HG03139 (cell line): ENCODE results near the gene LRFN4.
A peak's percentile ranks its signal among the peaks of the same experiment; 100 is the strongest.
"Not testable (repeated sequence)": the region's sequence is repeated elsewhere in the genome, so short reads cannot be mapped to it uniquely, and the experiment has no call there.

Experiments used
- ATAC-seq: cut with Tn5 transposase; IDR thresholded peaks from one replicate; pipeline ENCODE4 v1.9.1; 2021; ENCODE audit not compliant: unreplicated experiment

The LRFN4 gene

GRCh38 chr11:66856496-66857233 lies at the start of gene LRFN4:
TSS of gene LRFN4 (plus strand) at chr11:66857064. CDS start at chr11:66857745, 681 bp downstream.
- peak; percentile 13 for ATAC-seq

- ATAC-seq: no peak
Observed at GRCh38 chr11:66809592-66809991, 47.3 kb upstream of the LRFN4 start.

- no peak for ATAC-seq
Observed at GRCh38 chr11:66810576-66811185, 46.2 kb upstream of the LRFN4 start.

GRCh38 chr11:66814678-66815077 lies 42.2 kb upstream of the LRFN4 start:
- no peak for ATAC-seq

- no peak for ATAC-seq
Observed at GRCh38 chr11:66815646-66816045, 41.2 kb upstream of the LRFN4 start.

- ATAC-seq: no peak
Observed at GRCh38 chr11:66818231-66818955, 38.5 kb upstream of the LRFN4 start.

GRCh38 chr11:66820381-66820780 lies 36.5 kb upstream of the LRFN4 start:
- no peak for ATAC-seq

- no peak for ATAC-seq
Observed at GRCh38 chr11:66820901-66821300, 36.0 kb upstream of the LRFN4 start.

GRCh38 chr11:66823700-66824099 lies 33.2 kb upstream of the LRFN4 start:
- no peak for ATAC-seq

GRCh38 chr11:66824573-66824972 lies 32.3 kb upstream of the LRFN4 start:
- not testable (repeated sequence) for ATAC-seq

- no peak for ATAC-seq
Observed at GRCh38 chr11:66834539-66834845, 22.4 kb upstream of the LRFN4 start.

GRCh38 chr11:66834943-66835342 lies 21.9 kb upstream of the LRFN4 start:
- no peak for ATAC-seq

GRCh38 chr11:66835768-66836405 lies 21.0 kb upstream of the LRFN4 start:
- no peak for ATAC-seq

GRCh38 chr11:66840317-66841091 lies 16.4 kb upstream of the LRFN4 start:
- no peak for ATAC-seq

GRCh38 chr11:66841861-66842260 lies 15.0 kb upstream of the LRFN4 start:
- ATAC-seq: no peak

- no peak for ATAC-seq
Observed at GRCh38 chr11:66842501-66842895, 14.4 kb upstream of the LRFN4 start.

GRCh38 chr11:66842896-66843775 lies 13.7 kb upstream of the LRFN4 start, which contains the start of gene RCE1:
TSS of gene RCE1 (plus strand) at chr11:66843441. CDS start at chr11:66843456, 15 bp downstream.
- peak; percentile 73 for ATAC-seq

- no peak for ATAC-seq
Observed at GRCh38 chr11:66843776-66844495, 12.9 kb upstream of the LRFN4 start.

GRCh38 chr11:66844496-66845142 lies 12.2 kb upstream of the LRFN4 start:
- ATAC-seq: no peak
